ENCODE data around the gene PAF1.

PAF1 gene

DNA sequence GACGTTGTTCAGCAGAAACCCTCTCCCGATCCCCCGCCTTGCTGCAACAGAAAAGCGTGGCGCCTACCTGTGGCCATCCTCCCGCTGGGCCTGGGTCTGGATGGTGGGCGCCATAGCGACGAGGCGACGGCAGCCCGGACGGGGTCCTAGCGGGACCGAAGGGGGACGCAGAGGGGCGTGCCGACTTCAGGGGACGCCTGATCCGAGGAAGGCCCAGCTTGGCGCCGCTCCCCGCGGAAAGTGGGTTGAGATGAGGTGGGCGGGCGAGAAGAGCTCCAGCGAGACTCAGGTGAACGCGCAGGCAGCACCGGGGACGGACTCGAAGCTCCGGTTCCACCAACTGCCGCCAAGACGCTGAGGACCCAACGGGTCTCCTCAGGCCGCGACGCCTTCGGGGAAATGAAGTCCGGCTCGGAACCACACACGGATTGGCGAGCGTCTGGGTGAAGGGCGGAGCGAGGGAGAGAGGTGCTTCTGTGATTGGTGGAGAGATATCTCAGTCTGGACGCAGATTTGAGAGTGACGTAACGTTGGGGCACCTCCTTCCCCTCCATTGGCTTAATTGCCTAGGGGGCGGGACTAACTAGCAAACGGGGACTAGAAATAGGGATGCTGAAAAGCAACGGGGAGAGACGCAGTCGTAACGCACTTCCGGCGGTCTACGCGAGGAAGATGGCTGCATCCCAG lies at the start of gene PAF1, which contains the start of gene MED29:
Gene PAF1, minus strand, starts transcription at position 356 of the 687 bp plus-strand sequence. Its CDS starts 242 bp downstream, at position 114.
Gene MED29, plus strand, starts transcription at position 628 of the 687 bp plus-strand sequence. Its CDS starts 45 bp downstream, at position 673.
- peak; percentile 97 for DNase-seq

DNA sequence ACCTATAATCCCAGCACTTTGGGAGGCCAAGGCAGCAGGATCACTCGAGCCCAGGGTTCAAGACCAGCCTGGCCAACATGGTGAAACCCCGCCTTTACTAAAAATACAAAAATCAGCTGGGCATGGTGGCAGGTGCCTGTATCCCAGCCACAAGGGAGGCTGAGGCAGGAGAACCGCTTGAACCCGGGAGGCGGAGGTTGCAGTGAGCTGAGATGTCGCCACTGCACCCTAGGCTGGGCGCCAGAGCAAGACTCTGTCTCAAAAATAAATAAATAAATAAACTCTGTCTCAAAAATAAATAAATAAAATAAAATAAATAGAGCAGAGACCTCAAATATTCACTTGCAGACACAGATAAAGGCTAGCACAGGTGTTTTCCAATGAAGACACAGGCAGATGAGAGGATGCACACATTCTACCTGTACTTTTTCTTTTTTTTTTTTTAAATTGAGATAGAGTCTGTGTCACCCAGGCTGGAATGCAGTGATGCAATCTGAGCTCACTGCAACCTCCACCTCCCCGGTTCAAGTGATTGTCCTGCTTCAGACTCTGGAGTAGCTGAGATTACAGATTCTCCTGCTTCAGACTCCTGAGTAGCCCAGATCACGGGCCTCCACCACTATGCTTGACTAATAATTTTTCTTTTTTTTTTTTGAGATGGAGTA lies 47.5 kb upstream of the PAF1 start:
- no peak for DNase-seq

DNA sequence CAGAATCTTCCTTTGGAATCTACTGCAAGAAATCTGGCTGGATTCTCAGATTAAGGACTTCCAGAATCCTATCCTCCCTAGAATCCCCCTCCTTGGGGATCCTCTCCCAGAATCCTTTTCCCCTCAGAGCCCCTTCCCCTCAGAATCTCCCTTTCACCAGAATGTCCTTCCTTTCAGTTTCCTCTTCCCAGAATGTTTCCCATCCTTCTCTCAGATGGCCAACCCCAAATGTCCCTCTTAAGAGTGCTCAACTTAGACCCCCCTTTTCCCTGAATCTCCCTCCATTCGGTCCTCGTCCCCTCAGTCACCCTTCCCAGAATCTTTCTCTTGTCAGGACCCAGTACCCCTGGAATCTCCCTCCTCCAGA lies 45.4 kb upstream of the PAF1 start:
- no peak for DNase-seq

DNA sequence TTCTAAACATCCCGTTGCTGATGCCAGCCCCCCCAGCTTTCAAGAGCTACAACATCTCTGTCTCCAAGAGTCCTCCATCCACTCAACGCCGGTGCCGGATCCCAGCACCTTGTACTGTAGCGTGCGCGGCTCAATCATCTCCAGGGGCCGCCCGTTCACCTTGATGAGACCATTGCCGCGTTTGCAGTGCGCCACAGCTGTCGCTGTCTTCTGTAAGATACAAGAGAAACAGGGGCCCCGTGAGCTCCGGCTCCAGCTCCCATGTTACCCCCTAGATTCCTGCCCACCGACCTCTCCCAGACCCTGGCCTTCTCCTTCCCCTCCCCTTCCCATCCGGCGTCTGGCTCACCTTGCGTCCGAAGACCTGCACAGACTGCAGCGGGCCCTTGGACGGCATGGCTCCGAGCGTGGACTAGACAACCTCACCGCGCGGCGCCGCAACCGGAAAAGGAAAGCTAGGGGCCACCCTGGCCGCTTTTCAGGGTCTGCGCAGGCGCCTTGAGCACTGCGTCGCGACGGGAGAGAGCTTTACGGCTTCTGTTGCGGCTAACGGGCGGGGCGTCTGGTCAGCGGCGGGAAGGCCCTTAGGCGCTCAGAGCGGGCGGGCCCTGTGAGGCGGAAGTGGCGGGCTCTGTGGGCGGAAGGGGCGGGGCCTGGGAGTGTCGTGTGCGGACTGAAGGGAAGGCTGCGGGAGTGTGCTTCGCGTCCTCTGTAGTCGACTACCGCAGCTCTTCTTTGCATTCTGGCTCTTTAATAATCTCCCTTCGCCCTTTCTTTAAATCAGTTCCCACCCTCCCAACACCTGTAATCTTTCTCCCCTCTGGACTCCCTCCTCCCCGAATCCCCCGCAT lies 44.8 kb upstream of the PAF1 start, which contains the start of gene RPS16:
Gene RPS16, minus strand, starts transcription at position 451 of the 851 bp plus-strand sequence. Its CDS starts 54 bp downstream, at position 397.
- DNase-seq: peak; percentile 100

DNA sequence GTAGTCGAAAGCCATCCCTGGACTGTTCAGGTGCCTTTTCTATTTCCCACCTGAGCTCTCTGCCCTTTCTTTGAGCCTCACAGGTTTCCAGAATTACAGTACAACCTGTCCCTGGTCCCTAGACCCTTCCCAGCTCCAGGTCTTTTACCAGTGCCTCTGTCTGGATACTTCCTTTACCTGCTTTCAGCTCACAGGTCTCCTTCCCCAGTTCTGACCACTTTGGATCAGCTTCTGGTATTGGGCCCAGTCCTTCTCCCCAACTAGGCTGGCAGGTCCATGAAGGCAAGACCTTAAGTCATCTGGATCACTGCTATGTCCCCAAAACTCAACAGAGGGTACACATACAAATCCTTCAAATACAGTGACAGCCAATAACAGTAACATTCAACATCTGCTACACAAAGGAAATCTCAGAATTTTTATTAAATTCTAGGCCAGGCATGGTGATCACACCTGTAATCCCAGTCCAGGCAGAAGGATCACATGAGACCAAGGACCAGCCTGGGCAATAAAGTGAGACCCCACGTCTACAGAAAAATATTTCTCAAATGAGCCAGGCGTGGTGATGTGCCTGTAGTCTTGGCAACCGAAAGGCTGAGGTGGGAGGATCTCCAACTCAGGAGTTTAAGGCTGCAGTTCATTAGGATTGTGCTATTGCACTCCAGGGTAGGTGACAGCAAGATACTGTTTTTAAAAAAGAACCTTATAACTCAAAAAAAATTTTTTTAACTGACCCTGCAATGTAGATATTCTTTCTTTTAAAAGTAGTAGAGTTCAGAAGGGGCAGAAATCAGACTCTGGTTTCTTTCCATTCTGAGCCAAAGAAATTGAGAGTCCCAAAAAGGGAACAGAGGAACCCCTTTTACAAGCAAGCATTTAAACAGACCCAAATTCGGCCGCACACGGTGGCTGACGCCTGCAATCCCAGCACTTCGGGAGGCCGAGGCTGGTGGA lies 43.5 kb upstream of the PAF1 start:
- no peak for DNase-seq

DNA sequence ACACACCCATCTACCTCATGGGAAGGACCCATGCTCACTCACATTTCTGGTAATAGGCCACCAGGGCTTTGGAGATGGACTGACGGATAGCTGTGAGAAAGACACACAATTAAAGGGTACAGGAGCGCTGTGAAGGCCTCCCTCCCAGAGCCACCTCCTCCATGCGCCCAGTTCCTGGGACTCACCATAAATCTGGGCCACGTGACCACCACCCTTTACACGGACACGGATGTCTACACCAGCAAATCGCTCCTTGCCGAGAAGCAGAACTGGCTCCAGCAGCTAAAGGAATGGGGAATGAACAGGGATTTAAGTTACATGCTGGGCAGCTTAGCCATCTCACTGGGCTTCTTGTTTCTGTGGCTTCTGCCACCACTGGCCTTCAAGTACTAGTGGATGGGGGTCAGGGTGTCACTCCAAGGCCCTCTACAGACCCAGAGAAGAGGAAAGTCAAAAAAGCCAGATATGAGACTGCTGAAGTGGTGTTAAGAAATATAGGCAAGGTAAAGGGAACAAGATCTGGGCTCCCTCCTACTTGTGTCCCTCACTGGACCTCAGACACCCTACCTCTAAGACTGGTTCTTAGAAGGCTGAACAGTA lies 42.7 kb upstream of the PAF1 start:
- no peak for DNase-seq

DNA sequence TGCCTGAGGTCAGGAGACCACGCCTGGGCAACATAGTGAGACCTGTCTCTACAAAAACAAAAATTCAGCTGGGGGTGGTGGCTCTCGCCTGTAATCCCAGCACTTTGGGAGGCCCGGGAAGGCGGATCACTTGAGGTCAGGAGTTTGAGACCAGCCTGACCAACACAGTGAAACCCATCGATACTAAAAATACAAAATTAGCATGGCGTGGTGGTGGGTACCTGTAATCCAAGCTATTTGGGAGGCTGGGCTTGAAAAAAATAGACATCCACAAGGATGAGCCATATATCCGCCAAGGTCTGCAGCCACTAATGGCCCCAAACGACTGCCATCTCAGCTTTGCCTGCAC lies 41.7 kb upstream of the PAF1 start:
- no peak for DNase-seq

DNA sequence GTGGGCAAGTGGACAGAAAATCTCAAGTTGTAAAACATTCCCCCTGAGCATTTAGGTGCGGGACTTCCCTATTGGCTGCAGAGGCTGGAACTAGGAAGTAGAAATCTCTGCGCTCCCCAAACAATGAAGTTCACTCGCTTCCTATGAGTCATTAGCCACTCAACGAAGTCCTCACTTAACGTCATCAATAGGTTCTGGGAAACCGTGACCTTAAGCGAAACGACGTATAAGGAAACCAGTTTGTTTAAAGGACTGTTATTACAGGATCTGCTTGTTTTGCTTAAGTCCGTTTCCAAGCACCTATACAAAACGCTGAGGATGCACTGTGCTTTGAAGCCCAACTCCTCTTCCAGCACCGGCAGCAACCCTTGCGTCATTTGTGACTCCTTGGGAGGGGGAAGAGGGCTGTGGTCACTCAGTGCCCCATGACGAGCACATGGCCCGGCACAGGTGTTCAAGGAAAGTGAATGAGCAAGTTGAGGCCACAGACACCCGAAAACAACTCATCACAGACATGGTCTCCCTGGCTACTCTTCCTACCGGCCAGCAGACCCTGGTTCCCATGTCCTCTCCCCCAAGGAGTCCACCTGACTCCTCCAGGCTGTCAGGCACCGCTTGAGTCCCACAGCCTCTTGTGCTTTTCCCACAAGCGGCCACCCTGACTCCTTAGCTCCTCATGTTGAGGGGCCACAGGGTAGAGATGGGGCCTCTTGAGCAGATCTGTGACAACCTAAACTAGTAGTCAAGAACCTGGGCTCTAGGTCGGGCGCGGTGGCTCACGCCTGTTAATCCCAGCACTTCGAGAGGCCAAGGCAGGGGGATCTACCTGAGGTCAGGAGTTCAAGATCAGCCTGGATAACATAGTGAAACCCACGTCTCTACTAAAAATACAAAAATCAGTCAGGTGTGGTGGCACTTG lies 40.0 kb upstream of the PAF1 start:
- peak; percentile 76 for DNase-seq

DNA sequence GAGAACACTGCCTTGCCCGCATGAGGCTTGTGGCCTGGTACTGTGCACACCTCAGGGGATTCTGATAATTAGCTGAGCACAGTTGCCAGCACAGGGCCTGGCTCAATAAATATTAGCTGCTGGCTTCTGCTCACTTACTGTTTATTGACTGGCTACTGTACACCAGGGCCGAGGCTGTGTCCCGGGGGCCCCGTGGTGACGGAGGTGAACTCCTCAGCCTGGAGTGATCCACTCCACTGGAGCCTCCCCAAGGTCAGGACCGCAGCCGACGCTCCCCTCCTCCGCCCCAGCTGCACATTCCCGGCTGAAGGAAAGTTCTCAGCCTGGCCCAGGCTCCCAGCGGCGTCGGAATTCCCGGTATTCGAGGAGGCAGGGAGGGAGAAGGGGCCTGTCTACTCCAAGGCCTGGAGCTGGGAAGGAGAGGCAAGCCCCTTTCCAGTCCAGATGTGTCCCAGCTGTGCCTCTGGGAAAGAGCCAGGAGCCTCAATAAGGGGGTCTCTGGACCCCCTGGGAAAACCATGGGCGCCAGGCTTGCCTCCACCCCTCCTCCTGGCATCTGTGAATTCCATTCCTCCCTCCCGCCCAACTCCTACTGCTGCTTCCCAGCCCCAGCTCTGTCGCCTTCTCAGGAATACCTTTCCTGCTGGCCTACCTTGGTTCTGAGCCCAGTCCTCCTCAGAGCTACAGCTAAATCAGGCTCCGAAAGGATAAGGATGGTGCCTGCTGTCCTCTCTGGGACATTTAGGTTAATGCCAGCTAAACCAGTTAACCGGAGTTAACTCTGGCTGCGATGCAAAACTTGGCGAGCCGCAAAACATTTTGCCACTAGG lies 37.6 kb upstream of the PAF1 start:
- no peak for DNase-seq

DNA sequence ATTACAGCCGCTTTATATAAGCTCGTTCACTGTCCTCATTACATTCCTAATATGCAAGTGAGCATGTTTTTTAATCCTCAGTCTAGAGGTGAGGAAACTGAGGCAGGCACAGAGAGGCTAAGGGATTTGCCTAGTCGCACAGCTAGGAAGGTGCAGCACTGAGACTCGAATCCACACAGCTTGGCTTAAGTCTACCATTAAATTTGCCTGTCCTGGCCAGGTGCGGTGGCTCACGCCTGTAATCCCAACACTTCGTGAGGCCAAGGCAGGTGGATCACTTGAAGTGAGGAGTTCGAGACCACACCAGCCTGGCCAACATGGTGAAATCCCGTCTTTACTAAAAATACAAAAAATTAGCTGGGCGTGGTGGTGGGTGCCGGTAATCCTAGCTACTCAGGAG lies 36.8 kb upstream of the PAF1 start:
- no peak for DNase-seq

DNA sequence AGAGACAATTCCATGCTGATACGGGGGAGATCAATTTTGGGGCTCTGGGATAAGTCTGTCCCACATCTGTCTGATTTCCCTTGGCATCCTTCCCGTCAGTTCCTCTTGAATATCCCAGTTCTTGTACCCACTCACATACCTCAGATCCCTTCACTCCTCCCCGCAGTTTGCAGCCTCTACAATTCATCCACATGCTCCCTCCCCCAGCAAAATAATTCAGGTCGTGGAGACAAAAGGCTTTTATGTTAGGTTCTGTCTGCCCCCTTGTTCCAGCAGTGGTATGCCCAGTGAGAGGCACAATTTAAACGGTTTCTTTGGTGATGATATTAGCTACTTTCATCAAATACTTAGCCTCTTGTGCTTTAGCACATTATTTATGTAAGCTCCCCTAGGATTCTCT lies 35.3 kb upstream of the PAF1 start:
- no peak for DNase-seq

DNA sequence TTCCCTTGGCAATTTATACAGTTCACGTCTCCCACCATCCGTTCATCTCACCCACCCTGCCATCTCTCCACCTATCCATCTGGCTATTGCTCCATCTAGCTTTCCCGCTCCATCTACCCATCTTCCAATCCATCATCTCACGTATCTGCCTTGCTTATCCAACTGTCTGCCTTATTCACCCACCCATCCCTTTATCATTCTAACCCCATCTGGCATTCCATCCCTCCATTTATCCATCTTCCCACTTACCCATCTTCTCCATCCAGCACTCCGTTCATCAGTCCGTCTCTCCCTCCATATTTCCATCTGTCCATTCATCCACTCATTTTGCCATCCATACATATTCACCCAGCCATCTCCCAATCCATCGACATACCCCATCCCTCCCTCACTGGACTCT lies 34.8 kb upstream of the PAF1 start:
- no peak for DNase-seq

DNA sequence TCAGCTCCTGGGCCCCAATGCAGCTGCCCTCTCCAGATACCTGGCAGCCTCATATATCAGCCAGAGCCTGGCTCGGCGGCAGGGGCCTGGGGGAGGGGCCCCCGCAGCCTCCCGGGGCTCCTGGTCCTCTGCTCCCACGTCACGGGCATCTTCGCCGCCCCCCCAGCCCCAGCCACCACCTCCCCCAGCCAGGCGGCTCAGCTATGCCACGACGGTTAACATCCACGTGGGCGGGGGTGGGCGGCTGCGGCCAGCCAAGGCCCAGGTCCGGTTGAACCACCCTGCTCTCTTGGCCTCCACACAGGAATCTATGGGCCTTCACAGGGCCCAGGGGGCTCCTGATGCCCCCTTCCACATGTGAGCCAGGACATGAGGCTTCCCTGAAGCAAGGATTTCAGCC lies 34.0 kb upstream of the PAF1 start:
- DNase-seq: no peak

DNA sequence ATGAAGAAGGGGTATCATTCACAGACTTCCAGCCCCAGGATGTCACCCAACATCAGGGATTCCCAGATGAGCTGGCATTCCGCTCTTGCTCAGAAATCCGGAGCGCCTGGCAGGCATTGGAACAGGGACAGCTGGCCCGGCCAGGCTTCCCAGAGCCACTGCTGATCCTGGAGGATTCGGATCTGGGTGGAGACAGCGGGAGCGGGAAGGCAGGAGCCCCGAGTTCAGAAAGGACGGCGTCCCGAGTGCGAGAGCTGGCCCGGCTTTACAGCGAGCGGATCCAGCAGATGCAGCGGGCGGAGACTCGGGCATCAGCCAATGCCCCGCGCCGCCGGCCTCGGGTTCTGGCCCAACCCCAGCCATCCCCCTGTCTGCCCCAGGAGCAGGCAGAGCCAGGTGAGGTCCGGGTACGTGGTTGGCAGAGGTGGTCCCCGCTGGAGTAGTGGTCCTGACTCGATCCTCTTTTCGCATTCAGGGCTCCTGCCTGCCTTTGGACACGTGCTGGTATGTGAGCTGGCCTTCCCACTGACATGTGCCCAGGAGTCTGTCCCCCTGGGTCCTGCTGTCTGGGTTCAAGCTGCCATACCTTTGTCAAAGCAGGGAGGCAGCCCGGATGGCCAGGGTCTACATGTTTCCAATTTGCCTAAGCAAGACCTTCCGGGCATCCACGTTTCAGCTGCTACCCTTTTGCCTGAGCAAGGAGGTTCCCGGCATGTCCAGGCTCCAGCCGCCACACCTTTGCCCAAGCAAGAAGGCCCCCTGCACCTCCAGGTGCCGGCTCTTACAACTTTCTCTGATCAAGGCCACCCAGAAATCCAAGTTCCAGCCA lies 32.6 kb upstream of the PAF1 start:
- DNase-seq: no peak

DNA sequence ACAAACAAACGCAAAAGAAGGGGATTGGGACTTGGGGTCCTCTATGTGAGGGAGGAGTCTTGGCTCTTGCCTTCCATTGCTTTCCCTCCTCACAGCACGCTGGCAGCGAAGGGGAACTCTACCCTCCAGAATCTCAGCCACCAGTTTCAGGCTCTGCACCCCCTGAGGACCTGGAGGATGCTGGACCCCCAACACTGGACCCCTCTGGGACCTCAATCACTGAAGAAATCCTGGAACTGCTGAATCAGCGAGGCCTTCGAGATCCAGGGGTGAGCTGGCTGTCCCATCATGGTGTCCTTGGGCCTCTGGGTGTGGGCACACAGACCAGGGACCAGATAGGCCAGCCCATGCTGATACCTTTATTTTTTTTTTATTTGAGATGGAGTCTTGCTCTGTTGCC lies 31.1 kb upstream of the PAF1 start:
- no peak for DNase-seq

DNA sequence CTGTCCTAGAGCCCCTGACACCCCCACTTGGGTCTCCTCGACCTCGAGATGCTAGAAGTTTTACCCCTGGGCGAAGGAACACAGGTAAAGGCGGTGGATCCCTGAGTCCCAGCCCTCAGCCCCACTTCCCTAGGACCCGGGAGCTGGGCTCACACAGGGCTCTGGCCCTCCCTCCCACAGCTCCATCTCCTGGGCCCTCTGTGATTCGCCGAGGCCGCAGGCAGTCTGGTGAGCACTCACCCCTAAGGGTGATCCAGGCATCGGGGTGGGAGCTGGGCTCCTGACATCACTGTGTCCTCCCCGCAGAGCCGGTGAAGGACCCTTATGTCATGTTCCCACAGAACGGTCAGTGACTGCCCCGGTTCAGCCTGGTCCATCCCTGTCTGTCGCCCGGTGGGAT lies 29.9 kb upstream of the PAF1 start:
- DNase-seq: no peak

DNA sequence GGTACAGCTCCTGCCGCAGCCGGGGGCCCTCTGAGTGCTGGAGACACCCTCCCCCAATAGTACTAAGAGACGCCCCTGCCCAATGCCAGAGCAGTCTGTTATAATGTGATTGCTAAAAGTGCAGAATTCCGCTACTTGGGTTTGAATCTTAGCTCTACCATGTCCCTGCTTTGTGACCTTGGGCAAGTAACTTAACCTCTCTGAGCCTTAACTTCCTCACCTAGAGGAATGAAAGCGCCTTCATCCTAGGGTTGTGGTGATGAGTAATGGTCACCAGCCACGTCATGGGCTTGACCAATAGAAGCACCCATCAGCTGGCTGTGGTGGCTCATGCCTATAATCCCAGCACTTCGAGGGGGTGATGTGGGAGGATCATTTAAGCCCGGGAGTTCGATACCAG lies 28.1 kb upstream of the PAF1 start:
- no peak for DNase-seq

DNA sequence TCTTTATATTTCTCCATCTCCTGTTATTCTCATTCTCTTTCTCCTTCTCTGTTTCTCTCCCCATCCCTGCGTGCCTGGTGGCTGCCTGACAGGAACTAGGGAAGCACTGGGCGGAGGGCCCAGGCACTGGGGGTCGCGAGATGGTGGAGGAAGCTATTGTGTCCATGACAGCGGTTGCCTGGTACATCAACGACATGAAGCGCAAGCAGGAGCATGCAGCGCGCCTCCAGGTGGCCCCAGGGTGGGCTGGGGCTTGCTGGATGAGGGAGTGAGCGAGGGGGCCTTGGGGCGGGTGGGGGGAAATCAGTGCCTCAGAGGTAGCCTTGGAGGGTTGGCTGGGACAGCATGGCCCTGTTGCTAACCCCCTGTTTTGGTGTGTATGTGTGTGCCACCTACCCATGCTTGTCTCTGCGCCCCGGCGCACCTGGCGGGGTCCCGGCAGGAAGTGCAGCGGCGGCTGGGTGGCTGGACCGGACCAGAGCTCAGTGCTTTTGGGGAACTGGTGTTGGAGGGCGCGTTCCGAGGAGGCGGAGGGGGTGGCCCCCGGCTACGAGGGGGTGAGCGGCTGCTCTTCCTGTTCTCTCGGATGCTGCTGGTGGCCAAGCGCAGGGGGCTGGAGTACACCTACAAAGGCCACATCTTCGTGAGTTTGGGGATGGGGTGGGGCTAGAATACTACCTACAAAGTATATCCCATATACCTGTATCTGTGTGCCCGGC lies 26.7 kb upstream of the PAF1 start:
- DNase-seq: no peak

Data from stimulated activated CD4-positive, alpha-beta T cell treated with anti-CD3 and anti-CD28 coated beads, Interleukin-4, amount 100 ng/mL, for 24 hours (primary cell).